ENCODE measurements around the gene PARPBP. TPM values are rescaled to one million over a fixed set of nuclear protein-coding genes. Genes with fewer than 3 reads are reported as not detected.

Gene PARPBP
- 9.0 TPM for total RNA-seq

GRCh38 chr12:102119674-102120563, at the start of gene PARPBP, which contains the start of gene NUP37:
PARPBP (plus strand) TSS chr12:102120183; CDS start chr12:102123889, 3,706 bp downstream.
NUP37 (minus strand) TSS chr12:102120114; CDS start chr12:102118518, 1,596 bp downstream.

GRCh38 chr12:102197789-102198188, 77.8 kb downstream of the PARPBP start, which contains the start of gene PMCH:
PMCH (minus strand) TSS chr12:102197833; CDS start chr12:102197770, 63 bp downstream.

Small RNAs within 50 kb of the gene (small RNA-seq; reads per million reads assigned to genes)
- not detected for gene RN7SL793P

Other genes with a start within 250 kb of the PARPBP start
- 1.2 TPM for gene DRAM1, start 242.6 kb upstream of the PARPBP start, total RNA-seq
- gene WASHC3, start 58.2 kb upstream of the PARPBP start, total RNA-seq, result 51.2 TPM
- gene NUP37, start 69 bp upstream of the PARPBP start, total RNA-seq, result 9.2 TPM
- gene PMCH, start 77.7 kb downstream of the PARPBP start, total RNA-seq, result 109 TPM